GOT3 (cell line): ENCODE data around the gene TYW5.
"Not testable (repeated sequence)": the region's sequence is repeated elsewhere in the genome, so short reads cannot be mapped to it uniquely, and the experiment has no call there.

ENCODE experiments used
- DNase-seq: peaks from one replicate; lab custom pipeline; 2025; ENCODE audit warnings: mixed read lengths; lab: John Stamatoyannopoulos, UW

The TYW5 gene

GRCh38 chr2:199914372-199914958 lies 40.8 kb downstream of the TYW5 start:
- DNase-seq = no peak

- DNase-seq = not testable (repeated sequence)
These were observed 42.7 kb downstream of the TYW5 start for GRCh38 chr2:199912553-199913114.

- DNase-seq = no peak
These were observed 43.5 kb downstream of the TYW5 start for GRCh38 chr2:199911877-199912161.

GRCh38 chr2:199911052-199911876 lies 44.0 kb downstream of the TYW5 start, which contains the start of gene C2orf69:
Gene C2orf69 (plus strand): TSS chr2:199911293. CDS start chr2:199911439, 146 bp downstream.
- DNase-seq = peak; percentile 85

- no peak for DNase-seq
These were observed 44.8 kb downstream of the TYW5 start for GRCh38 chr2:199910338-199911051.

- DNase-seq = no peak
These were observed 48.1 kb downstream of the TYW5 start for GRCh38 chr2:199907008-199907714.

- no peak for DNase-seq
These were observed 52.2 kb downstream of the TYW5 start for GRCh38 chr2:199903111-199903510.

GRCh38 chr2:199902486-199903110 lies 52.7 kb downstream of the TYW5 start:
- no peak for DNase-seq

- no peak for DNase-seq
These were observed 53.3 kb downstream of the TYW5 start for GRCh38 chr2:199901942-199902341.

- DNase-seq = no peak
These were observed 58.7 kb downstream of the TYW5 start for GRCh38 chr2:199896617-199897016.

GRCh38 chr2:199895406-199895805 lies 59.9 kb downstream of the TYW5 start:
- no peak for DNase-seq

GRCh38 chr2:199883474-199884212 lies 71.6 kb downstream of the TYW5 start:
- DNase-seq = no peak

- DNase-seq = no peak
These were observed 72.6 kb downstream of the TYW5 start for GRCh38 chr2:199882667-199883066.
